LNCaP clone FGC (cell line): ENCODE results near the gene NDFIP2.

ENCODE experiments used
- DNase-seq: peaks from one replicate; pipeline ENCODE4 v3.0.0-alpha.2; 2011; ENCODE audit warnings: low read depth
- H3K4me3 ChIP-seq: 2 replicates; pipeline ENCODE4 v1.5.1; 2011; ENCODE audit warnings: mild to moderate bottlenecking, low read depth, low read length, control low read depth
- CTCF ChIP-seq: IDR thresholded peaks from 2 replicates; pipeline ENCODE4 v1.5.1; 2012; ENCODE audit warnings: mild to moderate bottlenecking; ENCODE audit not compliant: control insufficient read depth, insufficient read depth; ENCODE audit errors: extremely low read depth

NDFIP2 gene

GRCh38 chr13:79512950-79513349 is 32.0 kb downstream of the NDFIP2 start:
- TF ChIP-seq CTCF, result no peak
- no peak for DNase-seq
- no peak overlapping the region for H3K4me3 ChIP-seq

- TF ChIP-seq CTCF, result no peak
- DNase-seq, result no peak
- H3K4me3 ChIP-seq, result no peak overlapping the region
Observed at GRCh38 chr13:79516595-79516994, 35.6 kb downstream of the NDFIP2 start.

GRCh38 chr13:79519255-79519654 is 38.3 kb downstream of the NDFIP2 start:
- TF ChIP-seq CTCF, result no peak
- no peak for DNase-seq
- H3K4me3 ChIP-seq, result no peak overlapping the region

GRCh38 chr13:79522583-79522982 is 41.6 kb downstream of the NDFIP2 start:
- no peak for DNase-seq
- no peak overlapping the region for H3K4me3 ChIP-seq
- TF ChIP-seq CTCF, result no peak

- no peak for TF ChIP-seq CTCF
- no peak for DNase-seq
- H3K4me3 ChIP-seq, result no peak overlapping the region
Observed at GRCh38 chr13:79525064-79525857, 44.3 kb downstream of the NDFIP2 start.

DNA sequence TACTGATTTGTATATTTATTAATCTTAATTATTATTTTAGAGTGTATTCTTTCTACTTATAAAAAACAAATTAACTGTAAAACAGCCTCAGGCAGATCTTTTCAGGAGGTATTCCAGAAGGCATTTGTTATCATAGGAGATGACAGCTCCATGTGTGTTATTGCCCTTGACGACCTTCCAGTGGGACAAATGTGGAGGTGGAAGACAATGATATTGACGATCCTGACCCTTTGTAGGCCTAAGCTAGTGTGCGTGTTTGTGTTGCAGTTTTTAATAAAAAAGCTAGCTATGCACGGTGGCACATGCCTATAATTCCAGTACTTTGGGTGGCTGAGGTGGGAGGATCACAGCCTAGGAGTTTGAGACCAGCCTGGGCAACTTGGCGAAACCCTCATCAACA is 46.7 kb downstream of the NDFIP2 start:
- no peak for DNase-seq
- H3K4me3 ChIP-seq, result no peak overlapping the region
- no peak for TF ChIP-seq CTCF

DNA sequence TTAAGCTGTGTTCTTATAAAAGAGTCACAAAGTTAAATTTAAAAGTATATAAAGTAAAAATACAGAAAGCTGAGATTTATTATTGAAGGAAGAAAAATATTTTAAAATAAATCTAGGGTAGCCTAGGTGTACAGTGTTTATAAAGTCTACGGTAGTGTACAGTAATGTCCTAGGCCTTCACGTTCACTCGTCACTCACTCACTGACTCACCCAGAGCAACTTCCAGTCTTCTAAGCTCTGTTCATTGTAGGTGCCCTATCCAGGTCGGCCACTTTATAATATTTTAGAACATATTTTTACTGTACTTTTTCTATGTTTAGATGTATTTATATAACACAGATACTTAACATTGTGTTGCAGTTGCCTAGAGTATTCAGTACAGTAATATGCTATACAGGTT is 47.4 kb downstream of the NDFIP2 start:
- TF ChIP-seq CTCF, result no peak
- no peak for DNase-seq
- no peak overlapping the region for H3K4me3 ChIP-seq
